CD14-positive monocyte (primary cell): ENCODE measurements around the gene RGS3. TPM values are rescaled to one million over a fixed set of nuclear protein-coding genes. Genes with fewer than 3 reads are reported as not detected.

ENCODE experiments used
- DNase-seq, 3 donors: peaks; one replicate each; pipeline ENCODE4 v3.0.0-alpha.2; 2011 to 2022
- H2AFZ ChIP-seq: 2 replicates; pipeline ENCODE4 v1.6.0; 2012; ENCODE audit warnings: mild to moderate bottlenecking, low read depth, low read length, inconsistent platforms; ENCODE audit not compliant: insufficient read depth, poor library complexity, severe bottlenecking
- H3K27ac ChIP-seq, 2 donors: 1 replicate in 1 of 2; 2 replicates in 1 of 2; pipeline ENCODE4 v1.5.1; 2012 to 2013; ENCODE audit warnings: low read length in 2 of 2, control low read depth in 1 of 2, inconsistent platforms in 1 of 2, low read depth in 1 of 2, mild to moderate bottlenecking in 1 of 2
- H3K27me3 ChIP-seq, 2 donors: one replicate each; pipeline versions ENCODE4 v1.6.0 to v1.6.1; 2011 to 2013; ENCODE audit warnings: low read length in 2 of 2; ENCODE audit not compliant: control insufficient read depth in 2 of 2, insufficient read depth in 2 of 2
- H3K36me3 ChIP-seq, 2 donors: replicated peaks in 1 of 2; 1 replicate in 1 of 2; 2 replicates in 1 of 2; pipeline versions ENCODE4 v1.5.1 to v1.6.1; 2012 to 2013; ENCODE audit warnings: low read length in 2 of 2, control low read depth in 1 of 2, inconsistent platforms in 1 of 2, mild to moderate bottlenecking in 1 of 2; ENCODE audit not compliant: insufficient read depth in 2 of 2, control insufficient read depth in 1 of 2
- H3K4me1 ChIP-seq, 2 donors: 1 replicate in 1 of 2; 2 replicates in 1 of 2; pipeline versions ENCODE4 v1.5.1 to v1.6.1; 2012 to 2013; ENCODE audit warnings: low read length in 2 of 2, control low read depth in 1 of 2, inconsistent platforms in 1 of 2, mild to moderate bottlenecking in 1 of 2, moderate library complexity in 1 of 2; ENCODE audit not compliant: insufficient read depth in 2 of 2, control insufficient read depth in 1 of 2
- H3K4me2 ChIP-seq: replicated peaks from 2 replicates; pipeline ENCODE3; 2012; ENCODE audit warnings: low read length, moderate library complexity, mild to moderate bottlenecking; ENCODE audit not compliant: poor library complexity, severe bottlenecking; ENCODE audit errors: extremely low read depth
- H3K4me3 ChIP-seq, 3 experiments: fragments of 200-600 bp in 1 of 3; sonication (generic) in 1 of 3; replicated peaks in 1 of 3; 1 replicate in 2 of 3; 2 replicates in 1 of 3; pipeline ENCODE4 v1.5.1; 2011 to 2013; ENCODE audit warnings: low read length in 3 of 3, mild to moderate bottlenecking in 3 of 3, control low read depth in 2 of 3, low read depth in 2 of 3, inconsistent platforms in 1 of 3, moderate library complexity in 1 of 3
- H3K79me2 ChIP-seq: 2 replicates; pipeline ENCODE4 v1.6.0; 2012; ENCODE audit warnings: mild to moderate bottlenecking, control low read depth, inconsistent platforms, low read length, moderate library complexity; ENCODE audit not compliant: insufficient read depth
- H3K9ac ChIP-seq: 2 replicates; pipeline ENCODE4 v1.6.0; 2017; ENCODE audit warnings: low read length, mild to moderate bottlenecking; ENCODE audit not compliant: insufficient read depth, poor library complexity, severe bottlenecking
- H3K9me3 ChIP-seq, 2 donors: replicated peaks in 1 of 2; 1 replicate in 1 of 2; 2 replicates in 1 of 2; pipeline versions ENCODE4 v1.5.1 to v1.6.1; 2012 to 2013; ENCODE audit warnings: low read length in 2 of 2, control low read depth in 1 of 2; ENCODE audit not compliant: control insufficient read depth in 1 of 2, insufficient read depth in 1 of 2
- H4K20me1 ChIP-seq: 2 replicates; pipeline ENCODE4 v1.6.0; 2012; ENCODE audit warnings: mild to moderate bottlenecking, low read length, control low read depth, moderate library complexity; ENCODE audit not compliant: insufficient read depth
- H3K27ac Mint-ChIP-seq, 7 donors: one replicate each; pipeline ENCODE4 v1.8.0; 2020; ENCODE audit warnings: mild to moderate bottlenecking in 7 of 7, mixed read lengths in 7 of 7, moderate library complexity in 6 of 7, inconsistent platforms in 2 of 7
- H3K27me3 Mint-ChIP-seq, 3 donors: one replicate each; pipeline ENCODE4 v1.8.0; 2021 to 2022; ENCODE audit warnings: low read depth in 3 of 3, mild to moderate bottlenecking in 3 of 3, mixed read lengths in 3 of 3, moderate library complexity in 3 of 3, inconsistent platforms in 1 of 3
- H3K36me3 Mint-ChIP-seq, 2 donors: one replicate each; pipeline ENCODE4 v1.8.0; 2020; ENCODE audit warnings: mixed read lengths in 2 of 2, inconsistent platforms in 1 of 2, mild to moderate bottlenecking in 1 of 2
- H3K4me1 Mint-ChIP-seq: one replicate; pipeline ENCODE4 v1.8.0; 2020; ENCODE audit warnings: mild to moderate bottlenecking, mixed read lengths
- H3K4me3 Mint-ChIP-seq, 2 donors: one replicate each; pipeline ENCODE4 v1.8.0; 2020; ENCODE audit warnings: mild to moderate bottlenecking in 2 of 2, mixed read lengths in 2 of 2, moderate library complexity in 1 of 2
- H3K9me3 Mint-ChIP-seq, 7 donors: one replicate each; pipeline ENCODE4 v1.8.0; 2020 to 2022; ENCODE audit warnings: mixed read lengths in 7 of 7, mild to moderate bottlenecking in 6 of 7, moderate library complexity in 6 of 7, inconsistent platforms in 2 of 7
- CTCF ChIP-seq: fragments of 200-600 bp; IDR thresholded peaks from one replicate; pipeline ENCODE4 v1.8.0; 2022; ENCODE audit warnings: antibody characterized with exemption, mild to moderate bottlenecking
- WGBS: methylation state at CpG from one replicate; pipeline ENCODE4 v1.1.5; 2013; ENCODE audit warnings: missing lambda C conversion rate; ENCODE audit not compliant: insufficient coverage; 5-methylcytosine and 5-hydroxymethylcytosine counted together
- intact Hi-C, 2 donors: fragments of 100-400 bp; cut with micrococcal nuclease; formaldehyde crosslinking; loops; one replicate each; pipeline versions ENCODE4 v1.15.0 to v1.15.1; 2023
- polyA plus RNA-seq, 3 donors: library from polyadenylated mRNA; depleted of rRNA in 1 of 3; unstranded in 2 of 3; stranded (reverse) in 1 of 3; fragments of 300-500 nt in 2 of 3; fragments of >200 nt in 1 of 3; fragmentation: Illumina TruSeq in 2 of 3; gene quantifications; 1 replicate in 2 of 3; 2 replicates in 1 of 3; pipeline ENCODE4 v1.2.3, GENCODE V29; 2012 to 2021

RGS3 gene
- polyA plus RNA-seq, 3 donors: 9.1 to 16.2 (median 15.8) TPM

GRCh38 chr9:113508111-113508749 is 44.7 kb downstream of the RGS3 start:
- peaks cover 16% of the 10 kb centered on the region for H3K4me1 Mint-ChIP-seq
- no peak for TF ChIP-seq CTCF
- H3K9ac ChIP-seq: no peak overlapping the region
- 97% methylated on average over 6 of the region's 10 CpGs for WGBS
- H3K4me1 ChIP-seq: peaks cover 10 to 19% of the 10 kb centered on the region in 2 donors
- no peak overlapping the region for H3K4me3 ChIP-seq
- H3K9me3 ChIP-seq: no peaks in the 10 kb centered on the region
- H3K36me3 ChIP-seq: no peaks in the 10 kb centered on the region
- no peak overlapping the region for H3K27ac Mint-ChIP-seq
- peaks cover 0 to 1% (median 0%) of the 10 kb centered on the region in 3 donors for H3K27me3 Mint-ChIP-seq
- intact Hi-C loops: no loop called here
- no peak overlapping the region for H3K4me2 ChIP-seq
- no peaks in the 10 kb centered on the region for H4K20me1 ChIP-seq
- H3K79me2 ChIP-seq: no peaks in the 10 kb centered on the region
- peaks cover 0 to 2% (median 0%) of the 10 kb centered on the region in 7 donors for H3K9me3 Mint-ChIP-seq
- no peak for DNase-seq
- H3K36me3 Mint-ChIP-seq: no peaks in the 10 kb centered on the region
- H3K27me3 ChIP-seq: no peaks in the 10 kb centered on the region
- no peak overlapping the region for H2AFZ ChIP-seq
- H3K4me3 Mint-ChIP-seq: no peak overlapping the region
- H3K27ac ChIP-seq: no peak overlapping the region

- H3K79me2 ChIP-seq: no peaks in the 10 kb centered on the region
- no peak overlapping the region for H3K9ac ChIP-seq
- H3K27me3 ChIP-seq: no peaks in the 10 kb centered on the region
- Mint-ChIP-seq H3K9me3 (peaks cover 0 to 2% (median 0%) of the 10 kb centered on the region in 7 donors), H3K36me3 (no peaks in the 10 kb centered on the region), H3K27me3 (peaks cover 0 to 1% (median 0%) of the 10 kb centered on the region in 3 donors), H3K4me3 (no peak overlapping the region), H3K27ac (no peak overlapping the region), H3K4me1 (peaks cover 16% of the 10 kb centered on the region)
- H3K4me3 ChIP-seq: no peak overlapping the region
- H3K36me3 ChIP-seq: no peaks in the 10 kb centered on the region
- no peak overlapping the region for H2AFZ ChIP-seq
- intact Hi-C loops: no loop called here
- H3K9me3 ChIP-seq: no peaks in the 10 kb centered on the region
- 97% methylated on average over 7 of the region's 7 CpGs for WGBS
- no peaks in the 10 kb centered on the region for H4K20me1 ChIP-seq
- no peak for DNase-seq
- no peak overlapping the region for H3K4me2 ChIP-seq
- H3K4me1 ChIP-seq: peaks cover 10 to 13% of the 10 kb centered on the region in 2 donors
- no peak for TF ChIP-seq CTCF
- H3K27ac ChIP-seq: no peak overlapping the region
Observed at GRCh38 chr9:113509463-113509862, 45.9 kb downstream of the RGS3 start.
